Panc1 (cell line): Measurements from ENCODE around the gene OTUB1. TPM values are rescaled to one million over a fixed set of nuclear protein-coding genes. Genes with fewer than 3 reads are reported as not detected.

Experiments
- ATAC-seq: fragments of 200-7000 bp; cut with Tn5 transposase; 2 replicates; pipeline ENCODE4 v1.9.1; 2020; ENCODE audit warnings: mild to moderate bottlenecking, moderate library complexity
- BruUV-seq: library from RNA; stranded (reverse); fragments of 400-500 nt; replicated peaks from 2 replicates; lab custom pipeline; 2021; lab: Mats Ljungman, UMichigan
- CTCF ChIA-PET: fragments of 300-600 bp; sonication (Branson Sonifier 250); formaldehyde crosslinking; loops from one replicate; lab custom pipeline; 2022; ENCODE audit warnings: antibody characterized with exemption; lab: Charles Lee
- POLR2A ChIA-PET: fragments of 300-600 bp; sonication (Branson Sonifier 250); formaldehyde crosslinking; loops from one replicate; lab custom pipeline; 2022; ENCODE audit warnings: antibody characterized with exemption; lab: Charles Lee
- DNase-seq: peaks from one replicate; pipeline ENCODE4 v3.0.0-alpha.2; 2010; ENCODE audit warnings: low read depth, low spot score
- H3K27ac ChIP-seq: 2 replicates; pipeline ENCODE4 v1.5.1; 2011; ENCODE audit warnings: mild to moderate bottlenecking, low read length, inconsistent platforms
- H3K27me3 ChIP-seq: fragments of 200-500 bp; sonication (Bioruptor generic); 2 replicates; pipeline ENCODE4 v1.6.0; 2014; ENCODE audit warnings: low read length, inconsistent platforms; ENCODE audit not compliant: control insufficient read depth, insufficient read depth
- H3K36me3 ChIP-seq: fragments of 200-500 bp; sonication (Bioruptor generic); 2 replicates; pipeline ENCODE4 v1.5.1; 2014; ENCODE audit warnings: inconsistent platforms, mild to moderate bottlenecking, low read length, moderate library complexity; ENCODE audit not compliant: control insufficient read depth, insufficient read depth
- H3K4me1 ChIP-seq: 2 replicates; pipeline ENCODE4 v1.5.1; 2011; ENCODE audit warnings: inconsistent platforms, mild to moderate bottlenecking, low read length, moderate library complexity; ENCODE audit not compliant: control insufficient read depth, insufficient read depth
- H3K4me3 ChIP-seq, 2 experiments: 2 replicates each; pipeline ENCODE4 v1.5.1; 2011 to 2012; ENCODE audit warnings: low read depth in 2 of 2, low read length in 2 of 2, mild to moderate bottlenecking in 2 of 2, inconsistent platforms in 1 of 2, moderate library complexity in 1 of 2
- H3K9me3 ChIP-seq: fragments of 200-500 bp; sonication (Bioruptor generic); 2 replicates; pipeline ENCODE4 v1.5.1; 2014; ENCODE audit warnings: low read depth, mild to moderate bottlenecking, inconsistent platforms, low read length, moderate library complexity; ENCODE audit not compliant: control insufficient read depth, insufficient read depth
- CTCF ChIP-seq: fragments of 450-650 bp; IDR thresholded peaks from 2 replicates; pipeline ENCODE4 v1.5.1; 2017; ENCODE audit warnings: mild to moderate bottlenecking
- POLR2AphosphoS5 ChIP-seq: IDR thresholded peaks from 2 replicates; pipeline ENCODE4 v1.6.1; 2012; ENCODE audit warnings: mild to moderate bottlenecking, low read depth, low read length, moderate library complexity
- REST ChIP-seq, 2 experiments: IDR thresholded peaks; 2 replicates each; pipeline ENCODE4 v1.6.1; 2011 to 2012; ENCODE audit warnings: low read depth in 2 of 2, control low read depth in 1 of 2, low read length in 1 of 2, mild to moderate bottlenecking in 1 of 2, moderate library complexity in 1 of 2; ENCODE audit not compliant: insufficient read depth in 1 of 2
- SIN3A ChIP-seq: IDR thresholded peaks from 2 replicates; pipeline ENCODE4 v1.6.1; 2012; ENCODE audit warnings: low read depth, mild to moderate bottlenecking, low read length, moderate library complexity, borderline replicate concordance; ENCODE audit not compliant: insufficient read depth
- TCF7L2 ChIP-seq: IDR thresholded peaks from 2 replicates; pipeline ENCODE4 v1.6.1; 2011; ENCODE audit warnings: mild to moderate bottlenecking, low read depth, low read length, inconsistent platforms
- in situ Hi-C: cut with HindIII; loops from 2 replicates; pipeline ENCODE4 v1.10.0; 2016; ENCODE audit warnings: low sequenced_read_pairs, low pct_unique_long_range_greater_than_20kb
- intact Hi-C: fragments of 100-400 bp; cut with micrococcal nuclease; formaldehyde crosslinking; loops from one replicate; pipeline ENCODE4 v1.10.0; 2022; ENCODE audit not compliant: unreplicated experiment
- total RNA-seq: library from RNA; stranded (reverse); gene quantifications from one replicate; pipeline ENCODE4 v1.2.1, GENCODE V29; 2021; ENCODE audit not compliant: unreplicated experiment

OTUB1 gene
- total RNA-seq, 1 experiment from 2014 or later = 118 TPM

DNA sequence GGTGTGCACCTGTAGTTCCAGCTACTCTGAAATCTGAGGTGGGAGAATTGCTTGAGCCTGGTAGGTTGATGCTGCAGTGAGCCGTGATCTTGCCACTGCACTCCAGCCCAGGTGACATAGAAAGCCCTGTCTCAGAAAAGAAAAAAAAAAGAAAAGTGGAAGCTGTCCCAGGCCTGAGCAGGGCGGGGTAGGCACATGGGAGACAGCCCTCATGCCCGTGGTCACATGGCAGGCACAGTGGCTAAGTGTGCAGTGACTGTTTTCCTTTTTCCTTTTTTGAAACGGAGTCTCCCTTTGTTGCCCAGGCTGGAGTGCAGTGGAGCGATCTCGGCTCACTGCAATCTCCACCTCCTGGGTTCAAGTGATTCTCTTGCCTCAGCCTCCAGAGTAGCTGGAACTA, 7.8 kb downstream of the OTUB1 start:
- BruUV-seq = no TSS peak
- intact Hi-C loops (no loop called here), in situ Hi-C loops (no loop called here)
- DNase-seq = no peak
- H3K4me1 ChIP-seq = peaks cover 14% of the 10 kb centered on the region
- POLR2A ChIA-PET = interaction anchor here (0.6 kb wide), 1 partner anchor 155 kb away, joined by 3 read pairs; no protein-coding TSS in a partner anchor
- no peaks in the 10 kb centered on the region for H3K9me3 ChIP-seq
- H3K36me3 ChIP-seq = peaks cover 2% of the 10 kb centered on the region; the same call in 1 of the 2 replicates
- TF ChIP-seq SIN3A (no peak), REST (IDR thresholded peaks at IDR 0.05; ENCODE audit: insufficient read depth in 1 of 2, low read depth in 2 of 2, low read length in 1 of 2) (no peak), CTCF (no peak), TCF7L2 (no peak), POLR2AphosphoS5 (no peak)
- CTCF ChIA-PET = no interaction called here
- ATAC-seq = no peak
- no peak overlapping the region for H3K4me3 ChIP-seq
- H3K27ac ChIP-seq = no peak overlapping the region
- no peaks in the 10 kb centered on the region for H3K27me3 ChIP-seq

DNA sequence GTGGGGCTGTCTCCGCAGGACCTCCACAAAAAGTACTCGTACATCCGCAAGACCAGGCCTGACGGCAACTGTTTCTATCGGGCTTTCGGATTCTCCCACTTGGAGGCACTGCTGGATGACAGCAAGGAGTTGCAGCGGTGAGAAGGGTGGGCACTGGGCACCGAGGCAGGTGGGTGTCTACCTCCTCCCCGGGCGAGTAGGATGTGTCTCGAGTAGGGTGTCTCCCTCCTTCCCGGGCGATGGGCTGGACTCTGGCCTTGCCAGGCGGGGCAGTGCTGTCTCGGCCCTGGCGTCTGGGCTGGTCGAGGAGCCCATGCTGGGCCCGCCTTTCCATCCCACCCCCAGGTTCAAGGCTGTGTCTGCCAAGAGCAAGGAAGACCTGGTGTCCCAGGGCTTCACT, 10.3 kb downstream of the OTUB1 start:
- ChIA-PET CTCF (no interaction called here), POLR2A (no interaction called here)
- intact Hi-C loops = no loop called here
- no peaks in the 10 kb centered on the region for H3K27me3 ChIP-seq
- peaks cover 23% of the 10 kb centered on the region for H3K4me1 ChIP-seq
- H3K27ac ChIP-seq = no peak overlapping the region
- DNase-seq = no peak
- no peaks in the 10 kb centered on the region for H3K9me3 ChIP-seq
- no peak for ATAC-seq
- TF ChIP-seq POLR2AphosphoS5 (no peak), REST (IDR thresholded peaks at IDR 0.05; ENCODE audit: insufficient read depth in 1 of 2, low read depth in 2 of 2, low read length in 1 of 2) (no peak), SIN3A (no peak), TCF7L2 (no peak), CTCF (no peak)
- H3K36me3 ChIP-seq = peaks cover 2% of the 10 kb centered on the region; the same call in 1 of the 2 replicates
- in situ Hi-C loops = no loop called here
- BruUV-seq = no TSS peak
- no peak overlapping the region for H3K4me3 ChIP-seq
